ENCODE data around the gene LHX5.

DNA sequence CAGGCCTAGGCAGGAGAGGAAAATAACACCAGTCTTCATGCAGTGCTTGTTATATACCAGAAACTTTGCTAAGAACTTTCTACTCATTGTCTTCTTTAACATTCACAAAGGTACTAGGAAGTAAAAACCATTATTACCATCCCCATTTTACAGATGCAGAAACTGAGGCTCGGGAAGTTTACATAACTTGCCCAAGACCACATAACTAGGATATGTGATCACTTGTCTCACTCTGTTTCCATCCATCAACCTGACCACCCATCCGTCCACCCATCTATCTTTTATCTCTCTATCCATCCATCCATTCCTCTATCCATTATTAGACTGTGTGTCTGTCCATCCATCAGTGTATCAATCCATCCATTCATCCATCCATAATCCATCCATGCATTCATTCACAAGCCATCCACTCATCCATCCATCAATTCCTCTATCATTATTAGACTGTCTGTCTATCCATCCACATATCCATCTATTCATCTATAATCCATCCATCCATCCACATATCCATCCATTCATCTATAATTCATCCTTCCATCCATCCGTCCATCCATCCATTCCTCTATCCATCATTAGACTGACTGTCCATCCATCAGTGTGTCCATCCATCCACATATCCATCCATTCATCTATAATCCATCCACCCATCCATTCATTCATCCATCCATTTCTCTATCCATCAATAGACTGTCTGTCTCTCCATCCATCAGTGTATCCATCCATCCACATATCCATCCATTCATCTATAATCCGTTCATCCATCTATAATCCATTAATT, 33.0 kb downstream of the LHX5 start:
- TF ChIP-seq, protein P1, sequence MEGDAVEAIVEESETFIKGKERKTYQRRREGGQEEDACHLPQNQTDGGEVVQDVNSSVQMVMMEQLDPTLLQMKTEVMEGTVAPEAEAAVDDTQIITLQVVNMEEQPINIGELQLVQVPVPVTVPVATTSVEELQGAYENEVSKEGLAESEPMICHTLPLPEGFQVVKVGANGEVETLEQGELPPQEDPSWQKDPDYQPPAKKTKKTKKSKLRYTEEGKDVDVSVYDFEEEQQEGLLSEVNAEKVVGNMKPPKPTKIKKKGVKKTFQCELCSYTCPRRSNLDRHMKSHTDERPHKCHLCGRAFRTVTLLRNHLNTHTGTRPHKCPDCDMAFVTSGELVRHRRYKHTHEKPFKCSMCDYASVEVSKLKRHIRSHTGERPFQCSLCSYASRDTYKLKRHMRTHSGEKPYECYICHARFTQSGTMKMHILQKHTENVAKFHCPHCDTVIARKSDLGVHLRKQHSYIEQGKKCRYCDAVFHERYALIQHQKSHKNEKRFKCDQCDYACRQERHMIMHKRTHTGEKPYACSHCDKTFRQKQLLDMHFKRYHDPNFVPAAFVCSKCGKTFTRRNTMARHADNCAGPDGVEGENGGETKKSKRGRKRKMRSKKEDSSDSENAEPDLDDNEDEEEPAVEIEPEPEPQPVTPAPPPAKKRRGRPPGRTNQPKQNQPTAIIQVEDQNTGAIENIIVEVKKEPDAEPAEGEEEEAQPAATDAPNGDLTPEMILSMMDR (IDR thresholded peaks at IDR 0.05): no peak
- no peak for TF ChIP-seq ZFX (IDR thresholded peaks at IDR 0.05; ENCODE audit: borderline replicate concordance)
